HG02763 (cell line): ENCODE measurements around the gene AP1G1.
"Not testable (repeated sequence)": the region's sequence is repeated elsewhere in the genome, so short reads cannot be mapped to it uniquely, and the experiment has no call there.

ENCODE experiments used
- ATAC-seq: cut with Tn5 transposase; IDR thresholded peaks from one replicate; pipeline ENCODE4 v1.9.1; 2021; ENCODE audit warnings: mild to moderate bottlenecking, moderate library complexity; ENCODE audit not compliant: unreplicated experiment

AP1G1 gene

DNA sequence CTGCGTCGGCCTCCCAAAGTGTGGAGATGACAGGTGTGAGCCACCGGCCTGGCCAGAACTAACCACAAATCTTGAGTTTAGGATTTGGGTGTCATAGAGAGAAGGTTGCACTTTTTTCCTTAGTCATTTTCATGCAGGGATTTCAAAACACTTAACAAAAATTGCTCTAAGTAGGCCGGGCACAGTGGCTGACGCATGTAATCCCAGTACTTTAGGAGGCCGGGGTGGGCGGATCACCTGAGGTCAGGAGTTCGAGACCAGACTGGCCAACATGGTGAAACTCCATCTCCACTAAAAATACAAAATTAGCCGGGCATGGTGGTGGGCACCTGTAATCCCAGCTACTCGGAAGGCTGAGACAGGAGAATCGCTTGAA lies 1.5 kb upstream of the AP1G1 start:
- not testable (repeated sequence) for ATAC-seq

DNA sequence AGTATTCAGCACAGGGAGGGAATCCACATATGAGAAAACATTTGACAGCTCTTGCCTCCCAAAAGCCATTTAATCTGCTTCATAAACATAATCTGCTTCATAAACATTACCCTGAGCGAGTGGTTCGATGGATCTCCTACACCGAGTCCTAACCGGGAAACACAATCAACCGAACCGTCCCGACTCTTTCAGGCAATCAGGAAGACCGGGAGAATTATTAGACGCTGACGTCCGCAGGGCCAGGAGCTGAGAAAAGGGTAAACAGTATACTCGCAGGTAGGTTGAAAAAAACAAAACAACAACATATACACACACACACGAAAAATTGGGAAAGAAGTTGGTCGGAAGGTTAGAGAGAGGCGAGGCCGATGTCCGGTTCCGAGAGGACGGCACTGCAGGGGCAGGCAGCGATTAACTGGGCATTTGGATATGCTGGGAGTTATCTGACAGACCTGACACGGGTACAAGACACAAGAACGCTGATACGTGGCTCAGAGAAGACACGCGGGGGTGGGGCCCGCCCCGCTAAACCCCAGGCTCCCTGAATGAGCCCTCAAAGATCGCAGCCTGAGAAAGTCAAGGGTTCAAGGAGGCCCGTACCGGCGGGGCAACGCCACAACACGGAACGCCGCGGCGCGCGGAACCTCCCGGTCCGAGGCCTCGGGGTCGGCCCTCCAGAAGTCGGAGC lies 585 bp downstream of the AP1G1 start:
- ATAC-seq: peak; percentile 33

DNA sequence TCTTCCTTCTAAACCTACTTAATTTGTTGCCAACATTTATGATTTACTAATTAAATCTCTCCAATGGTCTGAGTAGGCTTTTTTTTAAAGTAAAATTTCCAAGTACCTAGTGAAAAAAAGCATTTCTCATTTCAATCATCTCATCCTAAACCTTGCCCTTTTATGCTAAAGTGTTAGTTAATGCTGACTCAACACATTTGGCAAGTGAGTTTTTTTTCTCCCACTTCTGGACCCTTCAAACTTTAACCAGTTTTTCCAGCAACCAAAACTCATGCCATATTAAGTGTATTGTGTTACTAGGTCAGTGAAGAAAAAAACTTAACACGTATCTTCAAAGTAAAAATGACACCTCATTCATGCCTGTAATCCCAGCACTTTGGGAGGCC lies 5.3 kb downstream of the AP1G1 start:
- no peak for ATAC-seq

GRCh38 chr16:71796501-71797097 lies 12.0 kb downstream of the AP1G1 start:
- ATAC-seq: no peak

GRCh38 chr16:71794943-71795342 lies 13.7 kb downstream of the AP1G1 start:
- ATAC-seq: no peak

GRCh38 chr16:71794018-71794417 lies 14.6 kb downstream of the AP1G1 start:
- ATAC-seq: no peak

DNA sequence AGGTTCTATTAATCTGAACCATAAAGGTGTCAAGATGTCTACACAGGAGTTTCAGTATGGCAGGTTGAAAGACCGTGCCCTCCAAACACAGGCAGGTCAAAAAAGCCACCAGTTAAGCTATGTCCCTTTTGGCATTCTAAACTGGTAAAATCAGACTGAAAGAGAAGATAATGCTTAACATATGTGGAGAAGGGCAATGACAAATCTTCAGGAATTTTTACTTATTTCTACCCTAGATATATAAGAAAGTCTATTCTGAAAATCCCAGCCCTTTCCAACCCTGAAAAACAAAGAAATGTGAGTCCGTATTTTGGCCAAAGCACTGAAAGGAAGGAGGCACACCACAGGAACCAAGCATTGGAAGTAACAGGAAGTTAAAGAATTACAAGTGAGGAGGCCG lies 16.5 kb downstream of the AP1G1 start:
- no peak for ATAC-seq

DNA sequence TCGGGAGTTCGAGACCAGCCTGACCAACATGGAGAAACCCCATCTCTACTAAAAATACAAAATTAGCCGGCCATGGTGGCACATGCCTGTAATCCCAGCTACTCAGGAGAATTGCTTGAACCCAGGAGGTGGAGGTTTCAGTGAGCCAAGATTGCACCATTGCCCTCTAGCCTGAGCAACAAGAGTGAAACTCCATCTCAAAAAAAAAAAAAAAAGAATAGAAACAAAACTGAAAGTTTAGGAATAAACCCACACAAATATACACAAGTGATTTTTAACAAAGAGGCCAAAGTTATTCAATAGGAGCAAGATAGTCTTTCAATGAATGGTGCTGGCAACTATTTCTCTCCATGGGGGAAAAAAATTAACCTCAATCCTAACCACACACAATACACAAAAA lies 18.3 kb downstream of the AP1G1 start:
- ATAC-seq: not testable (repeated sequence)

- no peak for ATAC-seq
Measured at GRCh38 chr16:71789136-71789535, 19.5 kb downstream of the AP1G1 start.

GRCh38 chr16:71788578-71788977 lies 20.1 kb downstream of the AP1G1 start:
- no peak for ATAC-seq

- not testable (repeated sequence) for ATAC-seq
Measured at GRCh38 chr16:71785143-71785542, 23.5 kb downstream of the AP1G1 start.

GRCh38 chr16:71784093-71784492 lies 24.5 kb downstream of the AP1G1 start:
- no peak for ATAC-seq

DNA sequence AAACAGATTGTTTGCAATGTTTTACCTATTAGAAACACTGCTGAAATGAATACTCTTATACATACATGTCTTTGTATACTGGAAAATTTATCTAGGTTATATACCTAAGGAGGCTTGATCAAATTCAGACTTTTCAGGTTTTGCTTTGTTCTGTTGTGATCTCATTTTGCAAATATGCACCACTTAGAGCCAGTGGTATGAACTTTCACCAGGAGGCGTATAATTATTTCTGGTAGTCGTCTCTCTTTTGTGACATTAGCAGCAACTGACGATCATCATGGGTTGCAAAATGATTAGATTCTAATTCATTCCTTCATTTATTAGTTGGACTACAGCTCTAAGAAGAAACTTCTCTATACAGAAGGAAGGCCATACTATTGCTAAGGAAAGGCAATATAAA lies 26.9 kb downstream of the AP1G1 start:
- ATAC-seq: no peak

- ATAC-seq: no peak
Measured at GRCh38 chr16:71780521-71781089, 28.0 kb downstream of the AP1G1 start.

DNA sequence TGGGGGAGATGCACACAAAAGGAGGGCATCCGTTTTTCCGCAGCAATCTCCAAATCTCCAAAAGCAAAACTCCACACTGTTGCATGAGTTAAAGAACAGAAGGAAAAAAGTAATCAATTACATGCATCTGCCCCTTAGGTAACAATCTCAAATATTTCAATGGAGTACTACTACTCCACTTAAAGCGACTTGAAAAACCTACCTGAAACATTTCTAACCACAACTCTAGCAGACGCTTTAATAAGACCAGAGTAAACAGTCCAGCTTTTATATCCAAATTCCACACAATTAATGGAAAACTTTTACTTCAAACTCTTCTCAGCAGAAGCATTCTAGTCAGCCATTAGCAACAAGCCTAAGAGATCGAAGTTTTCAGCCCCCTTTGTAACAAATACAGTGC lies 29.9 kb downstream of the AP1G1 start:
- no peak for ATAC-seq

- no peak for ATAC-seq
Measured at GRCh38 chr16:71777329-71777728, 31.3 kb downstream of the AP1G1 start.

DNA sequence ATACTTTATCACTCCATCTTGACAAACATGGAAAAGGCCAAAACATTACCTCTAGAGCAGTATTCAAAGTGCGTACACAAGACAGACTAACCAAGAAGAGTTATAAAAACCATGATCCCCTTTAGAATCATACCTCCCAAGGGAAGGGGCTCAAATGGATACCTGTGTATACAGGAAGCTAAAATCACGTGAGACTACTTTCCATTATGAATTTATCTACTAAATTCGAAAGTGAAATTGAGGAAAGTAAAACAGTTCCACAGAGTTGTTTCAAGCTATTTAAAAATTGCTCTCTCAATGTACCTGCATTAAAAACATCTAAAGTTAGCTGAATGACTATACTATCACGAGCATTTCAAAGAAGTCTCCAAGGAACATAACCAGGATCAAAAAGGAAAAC lies 32.7 kb downstream of the AP1G1 start:
- ATAC-seq: no peak

GRCh38 chr16:71771571-71771970 lies 37.1 kb downstream of the AP1G1 start:
- ATAC-seq: no peak

DNA sequence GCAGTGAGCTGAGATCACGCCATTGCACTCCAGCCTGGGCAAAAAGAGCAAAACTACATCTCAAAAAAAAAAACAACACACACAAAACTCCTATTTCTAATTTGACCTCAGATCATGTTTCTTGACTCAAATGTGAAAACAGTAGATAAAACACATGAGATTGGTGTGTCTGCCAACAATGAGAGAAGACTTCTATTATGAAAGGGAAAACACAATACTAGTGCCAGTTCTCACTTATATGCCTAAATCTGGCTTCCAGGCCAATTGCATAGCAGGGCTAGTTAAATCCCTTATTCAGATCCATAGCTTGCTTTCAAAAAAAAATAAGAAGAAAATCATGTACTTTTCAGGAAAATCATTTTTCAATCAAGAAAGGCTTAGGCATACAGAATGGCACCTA lies 39.4 kb downstream of the AP1G1 start:
- no peak for ATAC-seq

GRCh38 chr16:71767060-71767900 lies 41.4 kb downstream of the AP1G1 start:
- ATAC-seq: no peak

GRCh38 chr16:71762186-71762585 lies 46.4 kb downstream of the AP1G1 start:
- ATAC-seq: no peak

- no peak for ATAC-seq
Measured at GRCh38 chr16:71761097-71761496, 47.5 kb downstream of the AP1G1 start.
